ENCODE data around the gene AMD1. TPM values are rescaled to one million over a fixed set of nuclear protein-coding genes. Genes with fewer than 3 reads are reported as not detected.

Gene AMD1
- 50.5 TPM for total RNA-seq (ENCODE audit: unreplicated experiment)
- long read RNA-seq, transcript AMD1-204 (9 exons, 3,438 nt): major isoform, 34 of 40 reads
- long read RNA-seq, partial matches to known transcripts: 0 of 40 reads
- long read RNA-seq, other reads (novel, unspliced or antisense): 5 of 40 reads

- DNase-seq (ENCODE audit: low spot score): peak; percentile 95
- Mint-ChIP-seq H3K4me1 (ENCODE audit: unreplicated experiment) (peaks cover 22% of the 10 kb centered on the region), H3K36me3 (ENCODE audit: low read depth, unreplicated experiment) (peaks cover 4% of the 10 kb centered on the region), H3K9me3 (ENCODE audit: unreplicated experiment) (no peaks in the 10 kb centered on the region), H3K27ac (ENCODE audit: unreplicated experiment) (peak within 1 kb of the TSS; percentile 95), H3K4me3 (ENCODE audit: unreplicated experiment) (peak within 1 kb of the TSS; percentile 98), H3K27me3 (ENCODE audit: unreplicated experiment) (peaks cover 1% of the 10 kb centered on the region)
- no peak for TF ChIP-seq CTCF (IDR thresholded peaks at IDR 0.05; ENCODE audit: unreplicated experiment)
Observed at GRCh38 chr6:110873981-110874879, at the start of gene AMD1. Gene AMD1, plus strand, starts transcription at chr6:110874785. Its CDS starts 321 bp downstream, at chr6:110875106.

- Mint-ChIP-seq H3K9me3 (ENCODE audit: unreplicated experiment) (no peaks in the 10 kb centered on the region), H3K27ac (ENCODE audit: unreplicated experiment) (no peak overlapping the region), H3K36me3 (ENCODE audit: low read depth, unreplicated experiment) (no peaks in the 10 kb centered on the region), H3K4me3 (ENCODE audit: unreplicated experiment) (no peak overlapping the region), H3K4me1 (ENCODE audit: unreplicated experiment) (no peaks in the 10 kb centered on the region), H3K27me3 (ENCODE audit: unreplicated experiment) (peaks cover 2% of the 10 kb centered on the region)
- DNase-seq (ENCODE audit: low spot score): no peak
- no peak for TF ChIP-seq CTCF (IDR thresholded peaks at IDR 0.05; ENCODE audit: unreplicated experiment)
Observed at GRCh38 chr6:110826236-110827129, 48.1 kb upstream of the AMD1 start.

GRCh38 chr6:110828396-110828795 lies 46.2 kb upstream of the AMD1 start:
- H3K4me3 Mint-ChIP-seq (ENCODE audit: unreplicated experiment): no peak overlapping the region
- H3K27me3 Mint-ChIP-seq (ENCODE audit: unreplicated experiment): peaks cover 2% of the 10 kb centered on the region
- no peaks in the 10 kb centered on the region for H3K9me3 Mint-ChIP-seq (ENCODE audit: unreplicated experiment)
- no peaks in the 10 kb centered on the region for H3K36me3 Mint-ChIP-seq (ENCODE audit: low read depth, unreplicated experiment)
- DNase-seq (ENCODE audit: low spot score): no peak
- H3K4me1 Mint-ChIP-seq (ENCODE audit: unreplicated experiment): no peaks in the 10 kb centered on the region
- TF ChIP-seq CTCF (IDR thresholded peaks at IDR 0.05; ENCODE audit: unreplicated experiment): no peak
- H3K27ac Mint-ChIP-seq (ENCODE audit: unreplicated experiment): no peak overlapping the region

GRCh38 chr6:110831405-110831804 lies 43.2 kb upstream of the AMD1 start:
- Mint-ChIP-seq H3K36me3 (ENCODE audit: low read depth, unreplicated experiment) (no peaks in the 10 kb centered on the region), H3K27me3 (ENCODE audit: unreplicated experiment) (no peaks in the 10 kb centered on the region), H3K9me3 (ENCODE audit: unreplicated experiment) (no peaks in the 10 kb centered on the region), H3K4me3 (ENCODE audit: unreplicated experiment) (no peak overlapping the region), H3K27ac (ENCODE audit: unreplicated experiment) (no peak overlapping the region), H3K4me1 (ENCODE audit: unreplicated experiment) (no peaks in the 10 kb centered on the region)
- no peak for TF ChIP-seq CTCF (IDR thresholded peaks at IDR 0.05; ENCODE audit: unreplicated experiment)
- DNase-seq (ENCODE audit: low spot score): no peak

Data from endothelial cell (in vitro differentiated cells).